RWPE2 (cell line): Measurements from ENCODE around the gene WDR1.
A peak's percentile ranks its signal among the peaks of the same experiment; 100 is the strongest.

Experiments
- ATAC-seq: fragments of 200-7000 bp; cut with Tn5 transposase; 3 replicates; pipeline ENCODE4 v1.9.1; 2021; ENCODE audit warnings: low read depth
- DNase-seq: peaks from one replicate; pipeline ENCODE4 v3.0.0-alpha.2; 2020; ENCODE audit warnings: low spot score
- H3K27ac ChIP-seq: fragments of 450-650 bp; 2 replicates; pipeline ENCODE4 v1.5.1; 2017; ENCODE audit warnings: mild to moderate bottlenecking; ENCODE audit not compliant: poor library complexity, severe bottlenecking
- H3K27me3 ChIP-seq: fragments of 250-450 bp; sonication (Bioruptor Pico); 2 replicates; pipeline ENCODE4 v1.5.1; 2021; ENCODE audit warnings: mild to moderate bottlenecking, moderate library complexity; ENCODE audit not compliant: insufficient read depth, poor library complexity, severe bottlenecking
- H3K36me3 ChIP-seq: fragments of 250-450 bp; sonication (Bioruptor Pico); 2 replicates; pipeline ENCODE4 v1.5.1; 2020; ENCODE audit warnings: low read depth, mild to moderate bottlenecking, moderate library complexity
- H3K4me1 ChIP-seq: fragments of 250-450 bp; sonication (Bioruptor Pico); 2 replicates; pipeline ENCODE4 v1.5.1; 2021; ENCODE audit warnings: mild to moderate bottlenecking, moderate library complexity; ENCODE audit not compliant: insufficient read depth, poor library complexity, severe bottlenecking
- H3K4me3 ChIP-seq: fragments of 250-450 bp; sonication (Bioruptor Pico); 2 replicates; pipeline ENCODE4 v1.5.1; 2021; ENCODE audit warnings: mild to moderate bottlenecking, moderate library complexity; ENCODE audit not compliant: severe bottlenecking
- H3K9me3 ChIP-seq: fragments of 250-450 bp; sonication (Bioruptor Pico); 2 replicates; pipeline ENCODE4 v1.5.1; 2021; ENCODE audit warnings: mild to moderate bottlenecking, moderate library complexity; ENCODE audit not compliant: severe bottlenecking
- CTCF ChIP-seq: fragments of 450-650 bp; IDR thresholded peaks from one replicate; pipeline ENCODE4 v1.5.1; 2017; ENCODE audit warnings: mild to moderate bottlenecking, moderate library complexity; ENCODE audit not compliant: poor library complexity, severe bottlenecking

WDR1 gene

GRCh38 chr4:10066670-10067651 is 49.6 kb downstream of the WDR1 start:
- Histone ChIP-seq H3K4me3 (no peak overlapping the region), H3K27ac (no peak overlapping the region), H3K36me3 (peaks cover 5% of the 10 kb centered on the region; the same call in 1 of the 2 replicates), H3K27me3 (no peaks in the 10 kb centered on the region), H3K9me3 (no peaks in the 10 kb centered on the region), H3K4me1 (peaks cover 3% of the 10 kb centered on the region)
- no peak for DNase-seq
- TF ChIP-seq CTCF = no peak
- ATAC-seq = no peak

GRCh38 chr4:10066206-10066605 is 50.4 kb downstream of the WDR1 start:
- Histone ChIP-seq H3K4me3 (no peak overlapping the region), H3K27me3 (no peaks in the 10 kb centered on the region), H3K4me1 (peaks cover 11% of the 10 kb centered on the region), H3K27ac (no peak overlapping the region), H3K36me3 (peaks cover 5% of the 10 kb centered on the region; the same call in 1 of the 2 replicates), H3K9me3 (no peaks in the 10 kb centered on the region)
- no peak for TF ChIP-seq CTCF
- DNase-seq (no peak), ATAC-seq (no peak)

GRCh38 chr4:10063544-10064300 is 52.9 kb downstream of the WDR1 start:
- Histone ChIP-seq H3K36me3 (peaks cover 5% of the 10 kb centered on the region; the same call in 1 of the 2 replicates), H3K27ac (no peak overlapping the region), H3K9me3 (no peaks in the 10 kb centered on the region), H3K4me1 (peaks cover 11% of the 10 kb centered on the region), H3K27me3 (no peaks in the 10 kb centered on the region), H3K4me3 (no peak overlapping the region)
- peak; percentile 91 for ATAC-seq
- TF ChIP-seq CTCF = peak; percentile 92
- DNase-seq = no peak

- ATAC-seq (peak; percentile 78), DNase-seq (no peak)
- TF ChIP-seq CTCF = no peak
- Histone ChIP-seq H3K36me3 (no peaks in the 10 kb centered on the region), H3K4me3 (no peak overlapping the region), H3K27ac (peak overlapping the region; percentile 27), H3K27me3 (no peaks in the 10 kb centered on the region), H3K9me3 (no peaks in the 10 kb centered on the region), H3K4me1 (peaks cover 11% of the 10 kb centered on the region)
These were observed 54.8 kb downstream of the WDR1 start for GRCh38 chr4:10061650-10062415.
